Measurements from ENCODE around the gene LAPTM5. TPM values are rescaled to one million over a fixed set of nuclear protein-coding genes. Genes with fewer than 3 reads are reported as not detected.

The LAPTM5 gene
- total and polyA plus RNA-seq, 4 donors: 18.0 to 46.2 (median 28.1) TPM

GRCh38 chr1:30725450-30726095 is 32.0 kb downstream of the LAPTM5 start:
- WGBS: 94% methylated on average over 17 of the region's 17 CpGs
- TF ChIP-seq REST (IDR thresholded peaks at IDR 0.05) (no peak), HNF4A (conservative IDR thresholded peaks at IDR 0.05) (no peak), GABPA (IDR thresholded peaks at IDR 0.05 in 1 of 2, conservative IDR thresholded peaks at IDR 0.05 in 1 of 2) (no peak), CTCF (IDR thresholded peaks at IDR 0.05; ENCODE audit: low read depth, low read length, missing input control) (no peak), HNF4G (IDR thresholded peaks at IDR 0.05) (no peak), SP1 (IDR thresholded peaks at IDR 0.05) (no peak), RAD21 (IDR thresholded peaks at IDR 0.05) (no peak), ZBTB33 (IDR thresholded peaks at IDR 0.05) (no peak), FOXA1 (IDR thresholded peaks at IDR 0.05) (no peak), MAX (IDR thresholded peaks at IDR 0.05) (no peak), TAF1 (conservative IDR thresholded peaks at IDR 0.05) (no peak), ATF3 (IDR thresholded peaks at IDR 0.05) (no peak), JUND (IDR thresholded peaks at IDR 0.05) (no peak), YY1 (IDR thresholded peaks at IDR 0.05) (no peak), EGR1 (IDR thresholded peaks at IDR 0.05; ENCODE audit: low read depth in 2 of 2) (no peak), FOXA2 (IDR thresholded peaks at IDR 0.05) (no peak)
- Histone ChIP-seq H3K4me3 (ENCODE audit: low read depth in 1 of 3, low read length in 3 of 3) (no peak overlapping the region), H3K4me1 (ENCODE audit: control insufficient read depth in 4 of 4, insufficient read depth in 4 of 4, low read length in 3 of 4) (no peaks in the 10 kb centered on the region), H3K9me3 (ENCODE audit: control insufficient read depth in 4 of 4, low read length in 3 of 4) (no peaks in the 10 kb centered on the region), H3K27ac (ENCODE audit: low read depth in 1 of 2, low read length in 2 of 2) (no peak overlapping the region), H3K27me3 (ENCODE audit: control insufficient read depth in 4 of 4, insufficient read depth in 4 of 4, low read length in 3 of 4) (no peaks in the 10 kb centered on the region), H3K9ac (ENCODE audit: low read depth in 1 of 2, low read length in 2 of 2) (no peak overlapping the region), H3K36me3 (ENCODE audit: control insufficient read depth in 4 of 4, insufficient read depth in 3 of 4, low read depth in 1 of 4, low read length in 3 of 4) (peaks cover 0 to 10% (median 1%) of the 10 kb centered on the region in 4 donors)
- DNase-seq (ENCODE audit: low spot score): no peak
